Measurements from ENCODE around the gene KPNB1.
A peak's percentile ranks its signal among the peaks of the same experiment; 100 is the strongest.

KPNB1 gene

GRCh38 chr17:47720754-47721533 is 71.2 kb downstream of the KPNB1 start:
- H3K4me3 ChIP-seq (replicated peaks; ENCODE audit: low read depth, low read length): no peak overlapping the region
- DNase-seq (ENCODE audit: low read depth): no peak
- TF ChIP-seq CTCF (IDR thresholded peaks at IDR 0.05; ENCODE audit: low read length, missing control alignments): no peak

- no peak for DNase-seq (ENCODE audit: low read depth)
- TF ChIP-seq CTCF (IDR thresholded peaks at IDR 0.05; ENCODE audit: low read length, missing control alignments): no peak
- H3K4me3 ChIP-seq (replicated peaks; ENCODE audit: low read depth, low read length): no peak overlapping the region
These were observed 72.0 kb downstream of the KPNB1 start for GRCh38 chr17:47721725-47722124.

- no peak for DNase-seq (ENCODE audit: low read depth)
- H3K4me3 ChIP-seq (replicated peaks; ENCODE audit: low read depth, low read length): no peak overlapping the region
- TF ChIP-seq CTCF (IDR thresholded peaks at IDR 0.05; ENCODE audit: low read length, missing control alignments): no peak
These were observed 75.0 kb downstream of the KPNB1 start for GRCh38 chr17:47724705-47725104.

- TF ChIP-seq CTCF (IDR thresholded peaks at IDR 0.05; ENCODE audit: low read length, missing control alignments): peak; percentile 14
- DNase-seq (ENCODE audit: low read depth): no peak
- H3K4me3 ChIP-seq (replicated peaks; ENCODE audit: low read depth, low read length): no peak overlapping the region
These were observed 75.9 kb downstream of the KPNB1 start for GRCh38 chr17:47725446-47726111.

GRCh38 chr17:47726796-47727703 is 77.3 kb downstream of the KPNB1 start:
- no peak overlapping the region for H3K4me3 ChIP-seq (replicated peaks; ENCODE audit: low read depth, low read length)
- TF ChIP-seq CTCF (IDR thresholded peaks at IDR 0.05; ENCODE audit: low read length, missing control alignments): no peak
- no peak for DNase-seq (ENCODE audit: low read depth)

DNA sequence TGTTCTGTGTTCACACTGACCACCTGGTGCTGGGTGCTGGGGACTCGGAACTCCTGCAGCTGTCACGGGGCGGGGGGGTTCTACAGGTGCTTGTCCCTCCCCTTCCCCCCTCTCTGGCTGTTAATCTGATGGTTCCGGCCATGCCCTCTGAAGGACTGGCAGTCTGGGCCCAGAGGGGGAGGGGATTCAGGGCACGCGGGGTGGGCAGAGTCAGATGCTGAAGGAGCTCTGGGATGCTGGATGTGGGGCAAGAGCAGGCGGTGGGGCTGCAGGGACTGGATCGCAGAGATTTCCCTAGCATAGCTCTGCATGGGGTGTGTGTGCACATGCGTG is 78.0 kb downstream of the KPNB1 start:
- no peak for TF ChIP-seq CTCF (IDR thresholded peaks at IDR 0.05; ENCODE audit: low read length, missing control alignments)
- no peak overlapping the region for H3K4me3 ChIP-seq (replicated peaks; ENCODE audit: low read depth, low read length)
- no peak for DNase-seq (ENCODE audit: low read depth)

All from fibroblast of pulmonary artery (primary cell).